Tibial nerve (tissue), 4 donors: ENCODE data around the gene PRXL2C.
"Not testable (repeated sequence)": the region's sequence is repeated elsewhere in the genome, so short reads cannot be mapped to it uniquely, and the experiment has no call there.

ENCODE experiments used
- EP300 ChIP-seq, 2 donors: sonication (generic); formaldehyde crosslinking; IDR thresholded peaks; one replicate each; pipeline ENCODE4 v1.6.1; 2017; ENCODE audit warnings: antibody characterized with exemption in 2 of 2, mild to moderate bottlenecking in 1 of 2
- POLR2A ChIP-seq, 2 donors: fragments of 450-650 bp; IDR thresholded peaks; one replicate each; pipeline ENCODE4 v1.6.1; 2017; ENCODE audit warnings: antibody characterized with exemption in 2 of 2, mild to moderate bottlenecking in 2 of 2, moderate library complexity in 2 of 2
- TF ChIP-seq, protein P1 (sequence below), 5 experiments: fragments of 200-600 bp in 3 of 5; fragments of 450-650 bp in 2 of 5; sonication (generic) in 3 of 5; IDR thresholded peaks; one replicate each; pipeline ENCODE4 v1.5.1; 2016 to 2019; ENCODE audit warnings: antibody characterized with exemption in 5 of 5, mild to moderate bottlenecking in 3 of 5, moderate library complexity in 2 of 5

DNA sequence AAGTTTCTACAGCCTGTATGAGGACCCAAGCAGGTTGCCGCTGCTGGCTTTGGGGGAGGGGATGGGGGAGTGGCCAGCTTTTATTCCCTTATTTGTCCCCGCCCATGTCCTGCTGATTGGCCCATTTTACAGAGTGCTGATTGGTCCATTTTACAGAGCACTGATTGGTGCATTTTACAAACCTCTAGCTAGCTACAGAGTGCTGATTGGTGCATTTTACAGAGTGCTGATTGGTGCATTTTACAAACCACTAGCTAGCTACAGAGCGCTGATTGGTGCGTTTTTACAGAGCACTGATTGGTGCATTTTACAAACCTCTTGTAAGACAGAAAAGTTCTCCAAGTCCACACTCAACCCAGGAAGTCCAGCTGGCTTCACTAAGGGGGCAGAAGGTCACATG is 18.7 kb upstream of the PRXL2C start:
- TF ChIP-seq, protein P1, sequence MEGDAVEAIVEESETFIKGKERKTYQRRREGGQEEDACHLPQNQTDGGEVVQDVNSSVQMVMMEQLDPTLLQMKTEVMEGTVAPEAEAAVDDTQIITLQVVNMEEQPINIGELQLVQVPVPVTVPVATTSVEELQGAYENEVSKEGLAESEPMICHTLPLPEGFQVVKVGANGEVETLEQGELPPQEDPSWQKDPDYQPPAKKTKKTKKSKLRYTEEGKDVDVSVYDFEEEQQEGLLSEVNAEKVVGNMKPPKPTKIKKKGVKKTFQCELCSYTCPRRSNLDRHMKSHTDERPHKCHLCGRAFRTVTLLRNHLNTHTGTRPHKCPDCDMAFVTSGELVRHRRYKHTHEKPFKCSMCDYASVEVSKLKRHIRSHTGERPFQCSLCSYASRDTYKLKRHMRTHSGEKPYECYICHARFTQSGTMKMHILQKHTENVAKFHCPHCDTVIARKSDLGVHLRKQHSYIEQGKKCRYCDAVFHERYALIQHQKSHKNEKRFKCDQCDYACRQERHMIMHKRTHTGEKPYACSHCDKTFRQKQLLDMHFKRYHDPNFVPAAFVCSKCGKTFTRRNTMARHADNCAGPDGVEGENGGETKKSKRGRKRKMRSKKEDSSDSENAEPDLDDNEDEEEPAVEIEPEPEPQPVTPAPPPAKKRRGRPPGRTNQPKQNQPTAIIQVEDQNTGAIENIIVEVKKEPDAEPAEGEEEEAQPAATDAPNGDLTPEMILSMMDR (IDR thresholded peaks at IDR 0.05) = not testable (repeated sequence)
- not testable (repeated sequence) for TF ChIP-seq POLR2A, EP300 (IDR thresholded peaks at IDR 0.05)
